Ascending aorta (tissue), 2 donors: ENCODE results near the gene DPYD. TPM values are rescaled to one million over a fixed set of nuclear protein-coding genes. Genes with fewer than 3 reads are reported as not detected.

ENCODE experiments used
- DNase-seq, 2 donors: peaks; one replicate each; pipeline ENCODE4 v3.0.0-alpha.2; 2019; ENCODE audit warnings: low spot score in 2 of 2
- H3K27ac ChIP-seq, 2 donors: fragments of 200-600 bp; sonication (generic); one replicate each; pipeline ENCODE4 v1.5.1; 2016 to 2017; ENCODE audit warnings: mild to moderate bottlenecking in 1 of 2
- H3K27me3 ChIP-seq: fragments of 200-600 bp; sonication (generic); one replicate; pipeline ENCODE4 v1.5.1; 2017
- H3K36me3 ChIP-seq, 2 donors: fragments of 200-600 bp; sonication (generic); one replicate each; pipeline ENCODE4 v1.5.1; 2016
- H3K4me1 ChIP-seq, 2 donors: fragments of 200-600 bp; sonication (generic); one replicate each; pipeline ENCODE4 v1.5.1; 2016 to 2017; ENCODE audit warnings: mild to moderate bottlenecking in 1 of 2
- H3K4me3 ChIP-seq, 2 donors: fragments of 200-600 bp; sonication (generic); one replicate each; pipeline ENCODE4 v1.5.1; 2016 to 2017; ENCODE audit warnings: mild to moderate bottlenecking in 1 of 2
- H3K9me3 ChIP-seq, 2 donors: fragments of 200-600 bp; sonication (generic); one replicate each; pipeline ENCODE4 v1.5.1; 2016
- intact Hi-C: fragments of 100-400 bp; cut with DNase I; formaldehyde crosslinking; loops from one replicate; pipeline ENCODE4 v1.15.1; 2023
- total RNA-seq: library from RNA; depleted of rRNA; stranded (reverse); fragments of >200 nt; gene quantifications from one replicate; pipeline ENCODE4 v1.1.0, GENCODE V29; 2016
- TF ChIP-seq, protein P1 (sequence below), 3 experiments: fragments of 200-600 bp in 2 of 3; fragments of 450-650 bp in 1 of 3; sonication (generic) in 2 of 3; IDR thresholded peaks; one replicate each; pipeline ENCODE4 v1.5.1; 2016 to 2019; ENCODE audit warnings: antibody characterized with exemption in 3 of 3, mild to moderate bottlenecking in 1 of 3, moderate library complexity in 1 of 3

Gene DPYD
- total RNA-seq, 1 donor from 2014 or later = 22.9 TPM

DNA sequence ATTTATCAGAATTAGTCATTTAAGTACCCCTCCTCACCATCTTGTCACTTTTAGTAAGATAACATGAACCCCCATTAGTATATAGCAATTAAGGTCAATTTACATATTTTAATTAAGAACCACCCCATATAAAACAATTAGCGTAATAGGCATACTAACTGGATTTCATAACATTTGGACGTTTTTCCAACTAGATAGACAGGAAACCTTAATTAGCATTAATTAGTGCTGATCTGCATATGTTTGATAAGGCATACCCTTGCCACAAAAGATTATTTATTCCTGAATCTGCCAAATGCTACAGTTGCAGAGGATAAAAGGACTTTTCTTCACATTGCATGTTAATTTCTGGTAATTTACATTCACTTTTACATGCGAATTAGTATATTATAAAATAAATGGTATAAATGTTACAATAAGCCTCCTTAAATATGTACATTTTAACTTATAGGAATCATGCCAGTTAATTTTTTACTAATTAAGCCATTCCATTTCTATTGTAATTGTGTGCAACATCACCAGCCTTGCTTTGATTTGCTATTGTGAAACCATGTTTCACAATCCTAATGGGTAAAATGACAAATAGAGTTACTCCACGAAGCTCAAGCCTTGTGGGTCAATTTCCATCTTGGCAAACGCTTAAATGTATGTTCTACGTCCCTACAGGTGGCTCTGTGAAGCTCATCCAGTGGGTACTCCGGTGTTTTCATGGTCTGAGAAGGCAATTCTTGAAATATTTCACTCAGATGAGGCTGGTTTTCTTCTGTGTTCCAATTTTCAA lies 469.6 kb downstream of the DPYD start:
- Histone ChIP-seq H3K27me3 (no peaks in the 10 kb centered on the region), H3K4me3 (no peak overlapping the region), H3K27ac (no peak overlapping the region), H3K4me1 (no peaks in the 10 kb centered on the region), H3K36me3 (no peaks in the 10 kb centered on the region), H3K9me3 (no peaks in the 10 kb centered on the region)
- TF ChIP-seq, protein P1, sequence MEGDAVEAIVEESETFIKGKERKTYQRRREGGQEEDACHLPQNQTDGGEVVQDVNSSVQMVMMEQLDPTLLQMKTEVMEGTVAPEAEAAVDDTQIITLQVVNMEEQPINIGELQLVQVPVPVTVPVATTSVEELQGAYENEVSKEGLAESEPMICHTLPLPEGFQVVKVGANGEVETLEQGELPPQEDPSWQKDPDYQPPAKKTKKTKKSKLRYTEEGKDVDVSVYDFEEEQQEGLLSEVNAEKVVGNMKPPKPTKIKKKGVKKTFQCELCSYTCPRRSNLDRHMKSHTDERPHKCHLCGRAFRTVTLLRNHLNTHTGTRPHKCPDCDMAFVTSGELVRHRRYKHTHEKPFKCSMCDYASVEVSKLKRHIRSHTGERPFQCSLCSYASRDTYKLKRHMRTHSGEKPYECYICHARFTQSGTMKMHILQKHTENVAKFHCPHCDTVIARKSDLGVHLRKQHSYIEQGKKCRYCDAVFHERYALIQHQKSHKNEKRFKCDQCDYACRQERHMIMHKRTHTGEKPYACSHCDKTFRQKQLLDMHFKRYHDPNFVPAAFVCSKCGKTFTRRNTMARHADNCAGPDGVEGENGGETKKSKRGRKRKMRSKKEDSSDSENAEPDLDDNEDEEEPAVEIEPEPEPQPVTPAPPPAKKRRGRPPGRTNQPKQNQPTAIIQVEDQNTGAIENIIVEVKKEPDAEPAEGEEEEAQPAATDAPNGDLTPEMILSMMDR (IDR thresholded peaks at IDR 0.05) = no peak
- intact Hi-C loops = no loop called here
- DNase-seq = no peak

DNA sequence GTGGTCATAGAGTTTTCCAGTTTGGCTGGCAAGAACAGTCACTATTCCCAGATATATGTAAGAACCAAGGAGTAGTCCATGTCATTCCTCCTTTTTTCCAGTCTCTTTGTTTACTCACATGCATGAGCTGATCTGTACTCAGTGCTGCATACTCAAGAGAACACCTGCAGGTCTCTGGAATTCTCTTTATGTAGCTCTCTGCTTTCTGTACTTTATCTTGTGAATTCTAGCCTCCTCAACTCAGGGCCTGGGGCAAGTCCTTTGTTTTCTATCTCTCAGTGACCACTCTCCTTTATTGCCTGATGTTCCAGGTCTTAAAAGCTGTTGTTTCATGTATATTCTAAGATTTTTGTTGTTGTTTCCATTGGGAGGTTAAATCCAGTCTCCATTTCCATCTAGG lies 478.9 kb downstream of the DPYD start:
- Histone ChIP-seq H3K9me3 (no peaks in the 10 kb centered on the region), H3K27ac (no peak overlapping the region), H3K4me3 (no peak overlapping the region), H3K27me3 (no peaks in the 10 kb centered on the region), H3K4me1 (no peaks in the 10 kb centered on the region), H3K36me3 (no peaks in the 10 kb centered on the region)
- TF ChIP-seq, protein P1 (IDR thresholded peaks at IDR 0.05) = no peak
- intact Hi-C loops = no loop called here
- DNase-seq = no peak

DNA sequence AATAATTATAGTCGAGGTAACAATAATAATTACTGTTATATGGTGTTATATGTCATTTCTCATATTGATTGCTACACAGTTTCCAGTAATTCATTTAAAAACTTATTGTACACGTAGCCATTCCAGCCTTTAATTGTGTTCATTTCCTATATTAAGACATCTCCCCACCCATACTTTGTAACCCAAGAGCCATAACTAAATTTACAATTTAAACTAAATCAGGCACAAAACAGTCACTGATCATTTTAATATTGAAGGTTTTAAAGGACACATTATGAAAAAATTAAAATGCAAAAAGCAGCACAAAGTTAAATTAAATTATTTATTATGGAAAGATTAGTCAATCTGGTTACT lies 487.0 kb downstream of the DPYD start:
- no peaks in the 10 kb centered on the region for H3K4me1 ChIP-seq
- H3K4me3 ChIP-seq = no peak overlapping the region
- intact Hi-C loops = no loop called here
- no peaks in the 10 kb centered on the region for H3K9me3 ChIP-seq
- no peak overlapping the region for H3K27ac ChIP-seq
- DNase-seq = no peak
- TF ChIP-seq, protein P1 (IDR thresholded peaks at IDR 0.05) = no peak
- H3K27me3 ChIP-seq = no peaks in the 10 kb centered on the region
- H3K36me3 ChIP-seq = no peaks in the 10 kb centered on the region

DNA sequence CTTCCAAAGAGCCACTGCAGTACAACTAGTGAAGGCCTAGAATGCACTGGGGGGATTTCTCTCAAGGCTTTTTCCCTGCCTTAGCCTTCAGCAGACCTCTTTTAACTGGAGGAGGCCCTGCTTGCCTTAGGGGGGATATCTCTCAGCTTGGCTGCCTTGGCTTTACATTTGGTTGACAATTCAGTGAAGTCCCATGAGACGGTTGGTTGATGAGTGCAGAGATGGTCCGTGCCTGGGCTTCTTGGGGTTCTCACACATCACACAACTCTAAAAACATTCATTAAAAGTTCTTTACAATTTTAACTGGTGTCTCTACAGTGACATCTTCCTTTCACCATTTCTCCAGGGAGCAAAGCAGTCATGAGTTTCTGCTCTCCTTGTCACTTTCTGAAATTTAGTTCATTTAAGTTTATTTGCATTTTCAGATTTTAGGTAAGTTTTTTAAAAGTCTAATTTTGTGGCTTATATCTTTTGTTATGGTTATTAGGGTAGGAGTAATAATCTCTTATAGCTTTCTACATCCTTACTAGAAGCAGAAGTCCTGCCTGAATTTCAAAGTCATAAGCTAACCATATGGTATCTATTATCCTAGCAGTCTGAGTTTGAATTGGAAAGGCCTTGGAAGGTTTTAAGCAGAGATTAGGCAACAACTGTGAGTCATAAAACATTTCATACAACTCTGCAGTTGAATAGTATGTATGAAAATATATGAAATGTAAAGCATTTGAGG lies 487.6 kb downstream of the DPYD start:
- Histone ChIP-seq H3K27me3 (no peaks in the 10 kb centered on the region), H3K4me3 (no peak overlapping the region), H3K4me1 (no peaks in the 10 kb centered on the region), H3K9me3 (no peaks in the 10 kb centered on the region), H3K27ac (no peak overlapping the region), H3K36me3 (no peaks in the 10 kb centered on the region)
- TF ChIP-seq, protein P1 (IDR thresholded peaks at IDR 0.05) = no peak
- no peak for DNase-seq
- intact Hi-C loops = no loop called here

DNA sequence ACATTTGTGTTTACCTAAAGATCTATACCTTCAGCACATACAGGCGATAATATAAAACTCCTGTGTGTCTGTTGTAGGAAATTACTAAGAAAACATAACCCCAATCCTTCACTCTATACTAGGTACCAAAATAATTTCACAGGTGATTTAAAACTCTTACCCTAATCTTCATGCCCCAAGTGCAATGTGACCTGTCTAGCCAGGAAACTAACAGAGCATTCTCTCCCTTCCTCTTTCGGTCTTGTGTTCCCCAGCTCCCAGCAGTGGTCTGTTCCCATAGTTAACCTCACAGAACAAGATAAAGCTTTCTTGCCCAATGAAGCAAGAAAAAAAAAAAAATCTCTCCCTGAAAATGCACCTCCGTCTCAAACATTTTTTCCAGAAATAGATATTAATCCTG lies 493.5 kb downstream of the DPYD start:
- H3K4me1 ChIP-seq = no peaks in the 10 kb centered on the region
- no peak overlapping the region for H3K4me3 ChIP-seq
- intact Hi-C loops = no loop called here
- H3K36me3 ChIP-seq = no peaks in the 10 kb centered on the region
- no peak overlapping the region for H3K27ac ChIP-seq
- no peaks in the 10 kb centered on the region for H3K9me3 ChIP-seq
- no peak for DNase-seq
- no peaks in the 10 kb centered on the region for H3K27me3 ChIP-seq
- TF ChIP-seq, protein P1 (IDR thresholded peaks at IDR 0.05) = no peak
